HFFc6 (cell line): ENCODE measurements around the gene MFSD12. TPM values are rescaled to one million over a fixed set of nuclear protein-coding genes. Genes with fewer than 3 reads are reported as not detected.
A peak's percentile ranks its signal among the peaks of the same experiment; 100 is the strongest.

Experiments used
- DNase-seq: peaks from one replicate; pipeline ENCODE4 v3.0.0-alpha.2; 2018
- H3K27ac Mint-ChIP-seq: 2 replicates; pipeline ENCODE4 v1.8.0; 2020; ENCODE audit warnings: mild to moderate bottlenecking, mixed read lengths
- H3K27me3 Mint-ChIP-seq: 2 replicates; pipeline ENCODE4 v1.8.0; 2021; ENCODE audit warnings: mild to moderate bottlenecking, moderate library complexity, mixed read lengths; ENCODE audit not compliant: insufficient read depth
- H3K36me3 Mint-ChIP-seq: 2 replicates; pipeline ENCODE4 v1.8.0; 2021; ENCODE audit warnings: low read depth, mixed read lengths
- H3K4me1 Mint-ChIP-seq: 2 replicates; pipeline ENCODE4 v1.8.0; 2020; ENCODE audit warnings: low read depth, mixed read lengths
- H3K4me3 Mint-ChIP-seq: 2 replicates; pipeline ENCODE4 v1.8.0; 2020; ENCODE audit warnings: mild to moderate bottlenecking, moderate library complexity, mixed read lengths
- H3K9me3 Mint-ChIP-seq: 2 replicates; pipeline ENCODE4 v1.8.0; 2020; ENCODE audit warnings: mild to moderate bottlenecking, mixed read lengths
- total RNA-seq, 6 experiments: library from RNA; stranded (reverse); fragmentation: NEBNext Ultra II Directional; extraction: Animal tissue kit (Norgen Biotek cat#: 25700); gene quantifications; 2 replicates in 1 of 6; 3 replicates in 5 of 6; pipeline ENCODE4 v1.2.3, GENCODE V29; 2021
- TF ChIP-seq, protein P1 (sequence below): fragments of 200-600 bp; sonication (generic); IDR thresholded peaks from 2 replicates; pipeline ENCODE4 v1.5.0; 2021; ENCODE audit warnings: antibody characterized with exemption, mild to moderate bottlenecking

The MFSD12 gene
- total RNA-seq, 6 experiments from 2014 or later: 75.1 to 101 (median 79.6) TPM

DNA sequence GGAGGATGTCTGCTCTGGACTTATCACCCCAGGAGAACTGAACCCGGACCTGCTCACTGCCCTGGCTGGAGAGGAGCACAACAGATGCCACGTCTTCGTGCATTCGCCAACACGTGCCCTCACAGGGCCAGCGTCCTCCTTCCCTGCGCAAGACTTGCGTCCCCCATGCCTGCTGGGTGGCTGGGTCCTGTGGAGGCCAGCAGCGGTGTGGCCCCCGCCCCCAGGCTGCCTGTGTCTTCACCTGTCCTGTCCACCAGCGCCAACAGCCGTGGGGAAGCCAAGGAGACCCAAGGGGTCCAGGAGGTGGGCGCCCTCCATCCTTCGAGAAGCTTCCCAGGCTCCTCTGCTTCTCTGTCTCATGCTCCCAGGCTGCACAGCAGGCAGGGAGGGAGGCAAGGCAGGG, 21.8 kb downstream of the MFSD12 start:
- no peak for DNase-seq
- peaks cover 9% of the 10 kb centered on the region for H3K36me3 Mint-ChIP-seq
- H3K4me3 Mint-ChIP-seq: no peak overlapping the region
- no peaks in the 10 kb centered on the region for H3K4me1 Mint-ChIP-seq
- H3K27ac Mint-ChIP-seq: no peak overlapping the region
- peaks cover 6% of the 10 kb centered on the region for H3K27me3 Mint-ChIP-seq
- TF ChIP-seq, protein P1, sequence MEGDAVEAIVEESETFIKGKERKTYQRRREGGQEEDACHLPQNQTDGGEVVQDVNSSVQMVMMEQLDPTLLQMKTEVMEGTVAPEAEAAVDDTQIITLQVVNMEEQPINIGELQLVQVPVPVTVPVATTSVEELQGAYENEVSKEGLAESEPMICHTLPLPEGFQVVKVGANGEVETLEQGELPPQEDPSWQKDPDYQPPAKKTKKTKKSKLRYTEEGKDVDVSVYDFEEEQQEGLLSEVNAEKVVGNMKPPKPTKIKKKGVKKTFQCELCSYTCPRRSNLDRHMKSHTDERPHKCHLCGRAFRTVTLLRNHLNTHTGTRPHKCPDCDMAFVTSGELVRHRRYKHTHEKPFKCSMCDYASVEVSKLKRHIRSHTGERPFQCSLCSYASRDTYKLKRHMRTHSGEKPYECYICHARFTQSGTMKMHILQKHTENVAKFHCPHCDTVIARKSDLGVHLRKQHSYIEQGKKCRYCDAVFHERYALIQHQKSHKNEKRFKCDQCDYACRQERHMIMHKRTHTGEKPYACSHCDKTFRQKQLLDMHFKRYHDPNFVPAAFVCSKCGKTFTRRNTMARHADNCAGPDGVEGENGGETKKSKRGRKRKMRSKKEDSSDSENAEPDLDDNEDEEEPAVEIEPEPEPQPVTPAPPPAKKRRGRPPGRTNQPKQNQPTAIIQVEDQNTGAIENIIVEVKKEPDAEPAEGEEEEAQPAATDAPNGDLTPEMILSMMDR: no peak
- no peaks in the 10 kb centered on the region for H3K9me3 Mint-ChIP-seq

DNA sequence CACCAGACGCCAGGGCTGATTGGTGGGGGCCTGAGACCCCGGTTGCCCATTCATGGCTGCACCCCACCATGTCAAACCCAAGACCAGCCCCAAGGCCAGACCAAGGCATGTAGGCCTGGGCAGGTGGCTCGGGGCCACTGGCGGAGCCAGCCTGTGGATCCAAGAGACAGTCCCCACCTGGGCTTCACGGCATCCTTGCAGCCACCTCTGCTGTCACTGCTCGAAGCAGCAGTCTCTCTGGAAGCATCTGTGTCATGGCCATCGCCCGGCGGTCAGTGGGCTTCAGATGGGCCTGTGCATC, 22.2 kb downstream of the MFSD12 start:
- no peaks in the 10 kb centered on the region for H3K9me3 Mint-ChIP-seq
- DNase-seq: no peak
- no peak overlapping the region for H3K27ac Mint-ChIP-seq
- H3K27me3 Mint-ChIP-seq: peaks cover 6% of the 10 kb centered on the region
- no peak overlapping the region for H3K4me3 Mint-ChIP-seq
- H3K4me1 Mint-ChIP-seq: no peaks in the 10 kb centered on the region
- H3K36me3 Mint-ChIP-seq: peaks cover 9% of the 10 kb centered on the region
- TF ChIP-seq, protein P1: no peak

DNA sequence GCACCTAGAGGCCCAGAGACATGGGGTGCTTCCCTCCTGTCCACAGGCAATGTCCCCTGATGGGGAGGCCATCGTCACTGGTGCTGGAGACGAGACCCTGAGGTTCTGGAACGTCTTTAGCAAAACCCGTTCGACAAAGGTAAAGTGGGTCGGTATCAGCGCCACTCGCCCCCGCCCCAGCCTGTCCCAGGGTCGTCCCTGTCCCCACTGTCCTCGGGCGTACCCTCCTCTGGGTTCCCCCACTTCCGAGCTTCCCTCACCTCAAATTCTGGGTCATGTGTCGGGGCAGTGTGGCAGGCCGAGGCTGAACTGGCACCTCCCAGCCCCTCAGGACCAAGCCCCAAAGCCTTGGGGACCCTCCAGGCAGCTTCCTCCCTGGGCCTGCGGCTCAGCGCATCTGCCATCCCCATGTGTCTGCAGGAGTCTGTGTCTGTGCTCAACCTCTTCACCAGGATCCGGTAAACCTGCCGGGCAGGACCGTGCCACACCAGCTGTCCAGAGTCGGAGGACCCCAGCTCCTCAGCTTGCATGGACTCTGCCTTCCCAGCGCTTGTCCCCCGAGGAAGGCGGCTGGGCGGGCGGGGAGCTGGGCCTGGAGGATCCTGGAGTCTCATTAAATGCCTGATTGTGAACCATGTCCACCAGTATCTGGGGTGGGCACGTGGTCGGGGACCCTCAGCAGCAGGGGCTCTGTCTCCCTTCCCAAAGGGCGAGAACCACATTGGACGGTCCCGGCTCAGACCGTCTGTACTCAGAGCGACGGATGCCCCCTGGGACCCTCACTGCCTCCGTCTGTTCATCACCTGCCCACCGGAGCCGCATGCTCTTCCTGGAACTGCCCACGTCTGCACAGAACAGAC, 22.8 kb downstream of the MFSD12 start:
- TF ChIP-seq, protein P1: no peak
- H3K36me3 Mint-ChIP-seq: peaks cover 3% of the 10 kb centered on the region

DNA sequence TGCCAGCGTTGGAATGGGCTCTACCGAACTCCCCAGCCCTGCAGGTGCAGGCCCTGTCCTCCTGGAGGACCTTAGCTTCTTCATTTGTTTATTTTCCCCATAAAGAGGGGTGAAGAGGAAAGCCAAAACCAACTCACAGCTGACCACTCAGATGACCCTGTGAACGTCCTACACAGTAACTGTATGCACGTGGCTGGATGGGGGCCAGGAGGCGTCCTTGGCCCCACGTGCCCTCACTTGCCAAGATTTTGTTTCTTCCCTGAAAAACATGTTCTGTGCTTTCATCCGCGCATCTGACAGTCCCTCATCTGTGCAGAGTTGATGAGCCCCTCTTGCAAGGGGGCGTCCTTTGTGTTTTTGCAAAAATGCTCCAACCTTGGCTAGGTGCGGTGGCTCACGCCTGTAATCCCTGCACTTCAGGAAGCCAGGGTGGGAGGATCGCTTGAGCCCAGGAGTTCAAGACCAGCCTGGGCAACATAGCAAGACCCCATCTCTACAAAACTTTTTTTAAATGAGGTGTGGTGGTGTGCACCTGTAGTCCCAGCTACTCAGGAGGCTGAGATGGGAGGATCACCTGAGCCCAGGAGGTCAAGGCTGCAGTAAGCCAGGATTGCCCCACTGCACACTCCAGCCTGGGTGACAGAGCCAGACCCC, 23.7 kb downstream of the MFSD12 start:
- no peaks in the 10 kb centered on the region for H3K4me1 Mint-ChIP-seq
- H3K27ac Mint-ChIP-seq: no peak overlapping the region
- H3K4me3 Mint-ChIP-seq: no peak overlapping the region
- TF ChIP-seq, protein P1: no peak
- H3K36me3 Mint-ChIP-seq: no peaks in the 10 kb centered on the region; the same call in 1 of the 2 replicates
- H3K9me3 Mint-ChIP-seq: no peaks in the 10 kb centered on the region
- DNase-seq: no peak
- peaks cover 3% of the 10 kb centered on the region for H3K27me3 Mint-ChIP-seq

More for the DNA sequence above, 22.8 kb downstream of the MFSD12 start:
- Mint-ChIP-seq H3K4me1 (no peaks in the 10 kb centered on the region), H3K27me3 (peaks cover 5% of the 10 kb centered on the region), H3K4me3 (no peak overlapping the region), H3K9me3 (no peaks in the 10 kb centered on the region), H3K27ac (no peak overlapping the region)
- no peak for DNase-seq

DNA sequence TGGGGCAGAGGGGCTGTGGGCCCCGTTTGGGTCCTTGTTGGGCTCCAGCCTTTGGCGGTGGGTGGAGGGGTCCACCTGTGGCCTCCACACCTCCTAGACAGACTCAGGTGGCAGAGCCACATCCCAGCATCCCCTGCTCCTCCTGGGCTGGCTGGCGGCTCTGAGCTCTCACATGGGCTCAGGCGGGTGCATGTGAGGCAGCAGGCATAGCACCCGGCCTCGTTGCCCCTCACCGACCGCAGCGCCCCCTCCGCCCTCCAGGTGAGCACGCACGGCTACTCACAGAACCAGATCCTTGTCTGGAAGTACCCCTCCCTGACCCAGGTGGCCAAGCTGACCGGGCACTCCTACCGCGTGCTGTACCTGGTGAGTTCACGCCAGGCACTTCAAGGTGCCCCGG, 24.4 kb downstream of the MFSD12 start:
- no peaks in the 10 kb centered on the region for H3K4me1 Mint-ChIP-seq
- TF ChIP-seq, protein P1: 0 out of 2 replicates have a peak, but pooled peaks have one; percentile 9
- no peaks in the 10 kb centered on the region; the same call in 1 of the 2 replicates for H3K36me3 Mint-ChIP-seq
- no peak for DNase-seq
- peaks cover 3% of the 10 kb centered on the region for H3K27me3 Mint-ChIP-seq
- H3K4me3 Mint-ChIP-seq: no peak overlapping the region
- H3K27ac Mint-ChIP-seq: no peak overlapping the region
- H3K9me3 Mint-ChIP-seq: no peaks in the 10 kb centered on the region
